Subcutaneous preadipocyte (primary cell): ENCODE results near the gene AARS1. TPM values are rescaled to one million over a fixed set of nuclear protein-coding genes. Genes with fewer than 3 reads are reported as not detected.

Experiments
- small RNA-seq: library from RNA; depleted of rRNA; stranded (forward); fragments of <200 nt; gene quantifications from one replicate; pipeline ENCODE3, GENCODE V24; 2012
- total RNA-seq: library from RNA; depleted of rRNA; stranded (reverse); fragments of >200 nt; gene quantifications from 2 replicates; pipeline ENCODE4 v1.2.3, GENCODE V29; 2012

The AARS1 gene
- 67.6 and 97.7 TPM in 2 replicates for total RNA-seq

GRCh38 chr16:70289229-70290094 is at the start of gene AARS1:
Gene AARS1 (minus strand): TSS chr16:70289506. CDS start chr16:70282763, 6,743 bp downstream.

GRCh38 chr16:70298988-70299938 is 10.0 kb upstream of the AARS1 start, which contains the start of gene DDX19B:
Gene DDX19B (plus strand): TSS chr16:70299186. CDS start chr16:70299298, 112 bp downstream.

GRCh38 chr16:70251629-70252354 is 37.5 kb downstream of the AARS1 start, which contains the start of gene EXOSC6:
Gene EXOSC6 (minus strand): TSS chr16:70251940. CDS start chr16:70251900, 40 bp downstream.

Small RNAs within 50 kb of the gene (small RNA-seq; reads per million reads assigned to genes)
- gene AC009060.2 (not detected), gene RN7SL279P (not detected)

Other genes with a start within 250 kb of the AARS1 start
- gene PDPR, start 175.2 kb downstream of the AARS1 start, total RNA-seq = 20.6 and 21.3 TPM in 2 replicates
- under 0.01 and 0.20 TPM in 2 replicates for gene CLEC18C, start 115.7 kb downstream of the AARS1 start, total RNA-seq
- gene EXOSC6, start 37.6 kb downstream of the AARS1 start, total RNA-seq = 20.2 and 31.7 TPM in 2 replicates
- gene DDX19B, start 9.7 kb upstream of the AARS1 start, total RNA-seq = 31.6 and 32.6 TPM in 2 replicates
- 37.5 and 47.1 TPM in 2 replicates for gene DDX19A, start 57.4 kb upstream of the AARS1 start, total RNA-seq
- 22.0 and 28.9 TPM in 2 replicates for gene ST3GAL2, start 149.6 kb upstream of the AARS1 start, total RNA-seq
- gene FCSK, start 165.1 kb upstream of the AARS1 start, total RNA-seq = 7.3 and 9.6 TPM in 2 replicates
- 45.6 and 62.0 TPM in 2 replicates for gene COG4, start 234.0 kb upstream of the AARS1 start, total RNA-seq
- gene SF3B3, start 234.3 kb upstream of the AARS1 start, total RNA-seq = 154 and 204 TPM in 2 replicates